Tibial artery (tissue), 4 donors: ENCODE measurements around the gene ATP9A.
A peak's percentile ranks its signal among the peaks of the same experiment; 100 is the strongest.

Experiments
- DNase-seq, 2 donors: peaks; one replicate each; pipeline ENCODE4 v3.0.0-alpha.2; 2019
- H3K27ac ChIP-seq, 2 donors: fragments of 200-600 bp; sonication (generic) in 1 of 2; 1 replicate in 1 of 2; 2 replicates in 1 of 2; pipeline ENCODE4 v1.5.1; 2018 to 2019; ENCODE audit warnings: mild to moderate bottlenecking in 1 of 2
- H3K27me3 ChIP-seq, 2 donors: fragments of 200-600 bp; sonication (generic) in 1 of 2; one replicate each; pipeline versions ENCODE4 v1.5.1 to v1.6.0; 2016 to 2019
- H3K36me3 ChIP-seq, 3 donors: fragments of 200-600 bp; sonication (generic) in 2 of 3; one replicate each; pipeline ENCODE4 v1.5.1; 2016 to 2019; ENCODE audit warnings: mild to moderate bottlenecking in 2 of 3
- H3K4me1 ChIP-seq, 4 donors: fragments of 200-600 bp; sonication (generic) in 2 of 4; 1 replicate in 3 of 4; 2 replicates in 1 of 4; pipeline ENCODE4 v1.5.1; 2016 to 2019
- H3K4me3 ChIP-seq, 2 donors: fragments of 200-600 bp; sonication (generic) in 1 of 2; 1 replicate in 1 of 2; 2 replicates in 1 of 2; pipeline ENCODE4 v1.5.1; 2018 to 2019; ENCODE audit warnings: mild to moderate bottlenecking in 2 of 2
- H3K9me3 ChIP-seq, 3 donors: fragments of 200-600 bp; sonication (generic) in 1 of 3; one replicate each; pipeline ENCODE4 v1.5.1; 2016 to 2019
- CTCF ChIP-seq, 2 experiments: fragments of 200-600 bp in 1 of 2; fragments of 450-650 bp in 1 of 2; IDR thresholded peaks; one replicate each; pipeline ENCODE4 v1.5.1; 2017 to 2019; ENCODE audit warnings: antibody characterized with exemption in 2 of 2, mild to moderate bottlenecking in 1 of 2, moderate library complexity in 1 of 2
- intact Hi-C: fragments of 100-400 bp; cut with DNase I; formaldehyde crosslinking; loops from one replicate; pipeline ENCODE4 v1.15.0; 2023; ENCODE audit warnings: low total_unique reads

ATP9A gene

GRCh38 chr20:51702556-51702955 lies 65.6 kb downstream of the ATP9A start:
- Histone ChIP-seq H3K4me3 (no peak overlapping the region), H3K27me3 (no peaks in the 10 kb centered on the region), H3K4me1 (peaks cover 0 to 5% (median 0%) of the 10 kb centered on the region in 4 donors), H3K27ac (no peak overlapping the region), H3K9me3 (no peaks in the 10 kb centered on the region), H3K36me3 (peaks cover 0 to 7% (median 5%) of the 10 kb centered on the region in 3 donors)
- intact Hi-C loops = no loop called here
- no peak for DNase-seq
- no peak for TF ChIP-seq CTCF (IDR thresholded peaks at IDR 0.05)

- H3K27ac ChIP-seq = no peak overlapping the region
- peak; percentile 66 to 70 for TF ChIP-seq CTCF (IDR thresholded peaks at IDR 0.05)
- H3K27me3 ChIP-seq = no peaks in the 10 kb centered on the region
- H3K9me3 ChIP-seq = no peaks in the 10 kb centered on the region
- intact Hi-C loops = no loop called here
- no peaks in the 10 kb centered on the region for H3K36me3 ChIP-seq
- H3K4me3 ChIP-seq = no peak overlapping the region
- DNase-seq = no peak
- peaks cover 0 to 19% (median 11%) of the 10 kb centered on the region in 4 donors for H3K4me1 ChIP-seq
Measured at GRCh38 chr20:51700809-51701285, 67.3 kb downstream of the ATP9A start.

GRCh38 chr20:51698252-51698651 lies 69.9 kb downstream of the ATP9A start:
- Histone ChIP-seq H3K36me3 (peaks cover 6 to 13% (median 8%) of the 10 kb centered on the region in 3 donors), H3K9me3 (no peaks in the 10 kb centered on the region), H3K27me3 (no peaks in the 10 kb centered on the region), H3K27ac (no peak overlapping the region), H3K4me3 (no peak overlapping the region), H3K4me1 (peaks cover 0 to 23% (median 15%) of the 10 kb centered on the region in 4 donors)
- intact Hi-C loops = no loop called here
- TF ChIP-seq CTCF (IDR thresholded peaks at IDR 0.05) = no peak
- no peak for DNase-seq

GRCh38 chr20:51697096-51697826 lies 70.9 kb downstream of the ATP9A start:
- Histone ChIP-seq H3K27me3 (no peaks in the 10 kb centered on the region), H3K4me3 (no peak overlapping the region), H3K36me3 (peaks cover 6 to 19% (median 8%) of the 10 kb centered on the region in 3 donors), H3K4me1 (peaks cover 0 to 23% (median 15%) of the 10 kb centered on the region in 4 donors), H3K27ac (no peak overlapping the region), H3K9me3 (no peaks in the 10 kb centered on the region)
- DNase-seq = no peak
- no peak for TF ChIP-seq CTCF (IDR thresholded peaks at IDR 0.05)
- intact Hi-C loops = no loop called here

- no peaks in the 10 kb centered on the region for H3K27me3 ChIP-seq
- H3K9me3 ChIP-seq = no peaks in the 10 kb centered on the region
- intact Hi-C loops = no loop called here
Measured at GRCh38 chr20:51696304-51697071, 71.7 kb downstream of the ATP9A start.

More at GRCh38 chr20:51696304-51697071, 71.7 kb downstream of the ATP9A start:
- H3K4me1 ChIP-seq = peaks cover 0 to 23% (median 15%) of the 10 kb centered on the region in 4 donors
- TF ChIP-seq CTCF (IDR thresholded peaks at IDR 0.05) = no peak
- peaks cover 6 to 22% (median 8%) of the 10 kb centered on the region in 3 donors for H3K36me3 ChIP-seq
- no peak for DNase-seq
- H3K27ac ChIP-seq = peak overlapping the region; percentile 3 to 21
- no peak overlapping the region for H3K4me3 ChIP-seq
